HG02852 (cell line): ENCODE measurements around the gene CFAP46.
"Not testable (repeated sequence)": the region's sequence is repeated elsewhere in the genome, so short reads cannot be mapped to it uniquely, and the experiment has no call there.

Experiments used
- ATAC-seq: cut with Tn5 transposase; IDR thresholded peaks from one replicate; pipeline ENCODE4 v1.9.1; 2021; ENCODE audit warnings: mild to moderate bottlenecking, moderate library complexity; ENCODE audit not compliant: unreplicated experiment

The CFAP46 gene

GRCh38 chr10:132963430-132963960 lies 21.1 kb upstream of the CFAP46 start:
- no peak for ATAC-seq

- peak; percentile 32 for ATAC-seq
Measured at GRCh38 chr10:132962623-132963429, 20.5 kb upstream of the CFAP46 start.

GRCh38 chr10:132961787-132962622 lies 19.6 kb upstream of the CFAP46 start:
- ATAC-seq = peak; percentile 50

- no peak for ATAC-seq
Measured at GRCh38 chr10:132961420-132961786, 19.0 kb upstream of the CFAP46 start.

GRCh38 chr10:132960631-132961419 lies 18.5 kb upstream of the CFAP46 start:
- no peak for ATAC-seq

GRCh38 chr10:132960071-132960472 lies 17.7 kb upstream of the CFAP46 start:
- ATAC-seq = no peak

GRCh38 chr10:132959559-132959961 lies 17.2 kb upstream of the CFAP46 start:
- ATAC-seq = no peak

GRCh38 chr10:132958883-132959558 lies 16.7 kb upstream of the CFAP46 start:
- no peak for ATAC-seq

- ATAC-seq = no peak
Measured at GRCh38 chr10:132957981-132958882, 15.9 kb upstream of the CFAP46 start.

- ATAC-seq = no peak
Measured at GRCh38 chr10:132957131-132957530, 14.8 kb upstream of the CFAP46 start.

- ATAC-seq = not testable (repeated sequence)
Measured at GRCh38 chr10:132956259-132956658, 13.9 kb upstream of the CFAP46 start.

GRCh38 chr10:132955479-132955878 lies 13.1 kb upstream of the CFAP46 start:
- no peak for ATAC-seq

- ATAC-seq = no peak
Measured at GRCh38 chr10:132953428-132953827, 11.1 kb upstream of the CFAP46 start.

- no peak for ATAC-seq
Measured at GRCh38 chr10:132951926-132952325, 9.6 kb upstream of the CFAP46 start.

GRCh38 chr10:132948351-132948750 lies 6.0 kb upstream of the CFAP46 start:
- ATAC-seq = no peak

- ATAC-seq = no peak
Measured at GRCh38 chr10:132947843-132948242, 5.5 kb upstream of the CFAP46 start.

- no peak for ATAC-seq
Measured at GRCh38 chr10:132946806-132947546, 4.6 kb upstream of the CFAP46 start.

GRCh38 chr10:132946311-132946710 lies 3.9 kb upstream of the CFAP46 start:
- ATAC-seq = no peak

GRCh38 chr10:132945894-132946255 lies 3.5 kb upstream of the CFAP46 start:
- ATAC-seq = no peak
